K562 (cell line): ENCODE data around the gene THOC1. TPM values are rescaled to one million over a fixed set of nuclear protein-coding genes. Genes with fewer than 3 reads are reported as not detected.

Experiments
- ATAC-seq: fragments of 200-7000 bp; cut with Tn5 transposase; 3 replicates; pipeline ENCODE4 v1.9.1; 2020; ENCODE audit warnings: moderate library complexity
- BruUV-seq: library from RNA; stranded (reverse); fragments of 400-500 nt; replicated peaks from 2 replicates; lab custom pipeline; 2021; lab: Mats Ljungman, UMichigan
- CTCF ChIA-PET: fragments of 300-600 bp; formaldehyde crosslinking; extraction: SDS; loops from one replicate; lab custom pipeline; 2021; ENCODE audit warnings: low intra/inter-chr PET ratio; lab: Yijun Ruan, JAX
- POLR2A ChIA-PET: fragments of 300-600, 350-650 bp; sonication (Branson Sonifier 250); formaldehyde crosslinking; extraction: SDS; loops from one replicate; lab custom pipeline; 2021; ENCODE audit warnings: antibody characterized with exemption, inconsistent platforms; lab: Yijun Ruan, JAX
- DNase-seq, 4 experiments: peaks; one replicate each; pipeline versions ENCODE4 v3.0.0 to v3.0.0-alpha.2; 2011 to 2018; ENCODE audit warnings: low spot score in 3 of 4, mixed read lengths in 3 of 4; ENCODE audit errors: extremely low read depth in 1 of 4
- FAIRE-seq: peaks from 2 replicates; lab custom pipeline; 2011; peaks lifted over from hg19 to GRCh38; lab: Jason Lieb, UNC
- H2AFZ ChIP-seq: 2 replicates; pipeline ENCODE4 v1.6.0; 2011; ENCODE audit warnings: low read depth, low read length, control low read depth, inconsistent platforms
- H3K27ac ChIP-seq: fragments of 200-600 bp; 3 replicates; pipeline ENCODE4 v1.8.0; 2011; ENCODE audit warnings: low read depth, mild to moderate bottlenecking, control low read depth, inconsistent platforms, low read length, moderate library complexity, mixed read lengths; ENCODE audit errors: extremely low read depth
- H3K27me3 ChIP-seq, 2 experiments: fragments of 300-600 bp in 1 of 2; 2 replicates in 1 of 2; 3 replicates in 1 of 2; pipeline versions ENCODE4 v1.6.0 to v1.8.0; 2011; ENCODE audit warnings: inconsistent platforms in 2 of 2, low read length in 2 of 2, mild to moderate bottlenecking in 1 of 2, mixed read lengths in 1 of 2, moderate library complexity in 1 of 2; ENCODE audit not compliant: control insufficient read depth in 2 of 2, insufficient read depth in 2 of 2
- H3K36me3 ChIP-seq: fragments of 300-600 bp; 3 replicates; pipeline ENCODE4 v1.8.0; 2011; ENCODE audit warnings: mild to moderate bottlenecking, low read length, inconsistent platforms; ENCODE audit not compliant: control insufficient read depth, insufficient read depth
- H3K4me1 ChIP-seq, 2 experiments: fragments of 200-600 bp in 1 of 2; replicated peaks in 1 of 2; 2 replicates in 1 of 2; 3 replicates in 1 of 2; pipeline versions ENCODE4 v1.5.1 to v1.8.0; 2011; ENCODE audit warnings: inconsistent platforms in 2 of 2, low read length in 2 of 2, mild to moderate bottlenecking in 1 of 2, mixed read lengths in 1 of 2, moderate library complexity in 1 of 2; ENCODE audit not compliant: control insufficient read depth in 2 of 2, insufficient read depth in 2 of 2
- H3K4me2 ChIP-seq: 2 replicates; pipeline ENCODE4 v1.6.1; 2011; ENCODE audit warnings: low read length, control low read depth, inconsistent platforms, mixed read lengths; ENCODE audit not compliant: insufficient read depth
- H3K4me3 ChIP-seq: fragments of 200-600 bp; sonication (generic), shearing (Covaris generic); 2 replicates; pipeline ENCODE4 v1.5.1; 2016; ENCODE audit warnings: control low read depth, inconsistent platforms
- H3K79me2 ChIP-seq: fragments of 200-600 bp; 3 replicates; pipeline ENCODE4 v1.8.0; 2011; ENCODE audit warnings: low read length, inconsistent platforms; ENCODE audit not compliant: control insufficient read depth, insufficient read depth
- H3K9ac ChIP-seq, 2 experiments: 2 replicates each; pipeline versions ENCODE4 v1.6.0 to v1.6.1; 2011; ENCODE audit warnings: low read depth in 2 of 2, low read length in 2 of 2, control low read depth in 1 of 2, inconsistent platforms in 1 of 2, mild to moderate bottlenecking in 1 of 2, mixed read lengths in 1 of 2; ENCODE audit not compliant: insufficient read depth in 1 of 2
- H3K9me1 ChIP-seq: one replicate; pipeline ENCODE4 v1.6.0; 2011; ENCODE audit warnings: inconsistent platforms, mild to moderate bottlenecking, low read length, moderate library complexity; ENCODE audit not compliant: control insufficient read depth, insufficient read depth
- H3K9me3 ChIP-seq: replicated peaks from 2 replicates; pipeline ENCODE4 v1.5.1; 2011; ENCODE audit warnings: low read depth, low read length, inconsistent platforms; ENCODE audit not compliant: control insufficient read depth, insufficient read depth
- H4K20me1 ChIP-seq: replicated peaks from 2 replicates; pipeline ENCODE4 v1.6.1; 2011; ENCODE audit warnings: low read length, inconsistent platforms, mixed read lengths; ENCODE audit not compliant: control insufficient read depth, insufficient read depth
- ASH1L ChIP-seq: fragments of 450-650 bp; IDR thresholded peaks from 2 replicates; pipeline ENCODE4 v1.6.1; 2018; ENCODE audit warnings: borderline replicate concordance, mild to moderate bottlenecking, low read depth; ENCODE audit not compliant: partially characterized antibody
- BHLHE40 ChIP-seq: IDR thresholded peaks from 2 replicates; pipeline ENCODE4 v1.6.1; 2011; ENCODE audit warnings: low read length, improper control_type of control experiment
- CREBBP ChIP-seq: IDR thresholded peaks from one replicate; pipeline ENCODE4 v1.6.1; 2012; ENCODE audit warnings: low read depth, mild to moderate bottlenecking, control low read depth, inconsistent platforms, low read length
- E2F3 ChIP-seq: fragments of 250-450 bp; sonication (Bioruptor Pico); IDR thresholded peaks from 2 replicates; pipeline ENCODE4 v1.4.0; 2020; ENCODE audit warnings: mild to moderate bottlenecking
- GTF2E2 ChIP-seq: fragments of 200-800 bp; sonication (Bioruptor generic); IDR thresholded peaks from 2 replicates; pipeline ENCODE4 v1.6.1; 2016; ENCODE audit warnings: missing genetic modification characterization, missing compliant biosample characterization
- MXI1 ChIP-seq: IDR thresholded peaks from 2 replicates; pipeline ENCODE4 v1.6.1; 2011; ENCODE audit warnings: low read depth, mild to moderate bottlenecking, improper control_type of control experiment, low read length
- NR3C1 ChIP-seq: sonication (generic); formaldehyde crosslinking; IDR thresholded peaks from 2 replicates; pipeline ENCODE4 v1.8.1; 2022; ENCODE audit warnings: missing genetic modification reagents
- TEAD1 ChIP-seq, 2 experiments: fragments of 450-650 bp in 1 of 2; sonication (generic) in 1 of 2; formaldehyde crosslinking; IDR thresholded peaks; 2 replicates each; pipeline versions ENCODE4 v1.4.0 to v1.8.0; 2020 to 2022; ENCODE audit warnings: mild to moderate bottlenecking in 2 of 2, missing genetic modification reagents in 1 of 2
- ZFP36 ChIP-seq: fragments of 150-350 bp; IDR thresholded peaks from 2 replicates; pipeline ENCODE4 v1.6.1; 2018; ENCODE audit warnings: low read length, low read depth; ENCODE audit not compliant: partially characterized antibody
- ZNF174 ChIP-seq: fragments of 250-450 bp; sonication (Bioruptor Pico); IDR thresholded peaks from 2 replicates; pipeline ENCODE4 v1.4.0; 2020; ENCODE audit warnings: mild to moderate bottlenecking
- ZNF408 ChIP-seq: fragments of 250-450 bp; sonication (Bioruptor Pico); IDR thresholded peaks from 2 replicates; pipeline ENCODE4 v1.4.0; 2020; ENCODE audit warnings: low read depth, mild to moderate bottlenecking, moderate library complexity
- WGBS: fragments of 100-300 bp; shearing (Covaris generic); methylation state at CpG from one replicate; pipeline ENCODE4 v1.1.6; 2016; ENCODE audit warnings: low coverage, mixed read lengths; ENCODE audit not compliant: insufficient coverage; ENCODE audit errors: missing lambda C conversion rate; 5-methylcytosine and 5-hydroxymethylcytosine counted together
- in situ Hi-C: fragments of 300-500 bp; cut with MboI; formaldehyde crosslinking; loops from 4 replicates; pipeline ENCODE4 v1.15.0; 2018; ENCODE audit warnings: inconsistent platforms, mixed read lengths
- intact Hi-C: fragments of 100-400 bp; cut with micrococcal nuclease; formaldehyde crosslinking; loops from 2 replicates; pipeline ENCODE4 v1.14.2; 2022
- polyA plus RNA-seq, 8 experiments: library from polyadenylated mRNA; depleted of rRNA in 4 of 8; stranded (reverse) in 5 of 8; unstranded in 3 of 8; fragments of >200 nt; fragmentation: Nextera tagmentation in 2 of 8; fragmentation: Illumina TruSeq in 1 of 8; extraction: Ambion mirVana in 2 of 8; extraction: Trizol in 1 of 8; gene quantifications; 2 replicates each; pipeline versions ENCODE4 v1.2.1 to v1.2.3, GENCODE V29; 2011 to 2014; ENCODE audit warnings: inconsistent platforms in 1 of 8, missing spikeins in 1 of 8
- total RNA-seq, 7 experiments: library from RNA; depleted of rRNA in 6 of 7; stranded (reverse); fragments of >200 nt in 6 of 7; fragmentation: Illumina TruSeq in 2 of 7; extraction: Trizol in 2 of 7; gene quantifications; 2 replicates each; pipeline versions ENCODE4 v1.2.1 to v1.2.3, GENCODE V29; 2011 to 2021; ENCODE audit warnings: low replicate concordance in 1 of 7
- TF ChIP-seq, protein P1 (sequence below), 3 experiments: IDR thresholded peaks in 2 of 3; conservative IDR thresholded peaks in 1 of 3; 2 replicates each; pipeline ENCODE4 v1.5.1; 2011 to 2012; ENCODE audit warnings: low read length in 3 of 3, mild to moderate bottlenecking in 3 of 3, control low read depth in 2 of 3, improper control_type of control experiment in 1 of 3, inconsistent platforms in 1 of 3, low read depth in 1 of 3, mixed read lengths in 1 of 3, moderate library complexity in 1 of 3; ENCODE audit not compliant: insufficient read depth in 2 of 3

THOC1 gene
- total and polyA plus RNA-seq, 9 of the 15 experiments (the other 6 are each of a cell fraction or from before 2014, with no cell fraction given) = 71.1 to 143 (median 107) TPM

DNA sequence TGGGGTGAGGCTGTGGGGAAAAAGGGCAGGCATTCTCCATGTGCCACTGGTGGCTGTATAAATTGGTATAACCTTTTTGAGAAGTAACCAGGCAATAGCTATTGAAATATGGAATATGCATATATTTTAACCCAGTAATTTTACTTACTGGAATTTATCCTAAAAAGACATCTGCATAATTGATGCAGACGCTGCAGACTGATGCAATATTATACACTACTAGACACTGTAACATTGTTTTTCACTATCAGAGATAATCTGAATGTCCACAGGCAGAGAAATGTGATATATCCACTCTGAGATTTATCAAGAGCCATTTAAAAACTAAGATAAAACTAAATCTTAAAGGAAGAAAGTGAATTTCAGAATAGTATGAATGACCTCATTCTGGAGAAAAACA, 14.7 kb downstream of the THOC1 start:
- Histone ChIP-seq H3K79me2 (no peaks in the 10 kb centered on the region), H3K4me1 (peaks cover 0 to 5% of the 10 kb centered on the region in 2 experiments; a peak in 2 of 5 replicates), H3K27me3 (no peaks in the 10 kb centered on the region), H2AFZ (no peak overlapping the region), H3K36me3 (peaks cover 92% of the 10 kb centered on the region)
- intact Hi-C loops = no loop called here
- no TSS peak for BruUV-seq
- POLR2A ChIA-PET = interaction anchor here (1.0 to 1.8 kb wide), 3 partner anchors 10 to 15 kb away, joined by 4 to 5 read pairs (median 4); partner anchors contain the start of gene THOC1
- TF ChIP-seq GTF2E2 (tag) = no peak
- TF ChIP-seq TEAD1 (CRISPR knock-in tag; IDR thresholded peaks at IDR 0.05) = no peak
- TF ChIP-seq E2F3 (CRISPR knock-in tag) = no peak
- no peak for TF ChIP-seq ASH1L
- TF ChIP-seq, protein P1, sequence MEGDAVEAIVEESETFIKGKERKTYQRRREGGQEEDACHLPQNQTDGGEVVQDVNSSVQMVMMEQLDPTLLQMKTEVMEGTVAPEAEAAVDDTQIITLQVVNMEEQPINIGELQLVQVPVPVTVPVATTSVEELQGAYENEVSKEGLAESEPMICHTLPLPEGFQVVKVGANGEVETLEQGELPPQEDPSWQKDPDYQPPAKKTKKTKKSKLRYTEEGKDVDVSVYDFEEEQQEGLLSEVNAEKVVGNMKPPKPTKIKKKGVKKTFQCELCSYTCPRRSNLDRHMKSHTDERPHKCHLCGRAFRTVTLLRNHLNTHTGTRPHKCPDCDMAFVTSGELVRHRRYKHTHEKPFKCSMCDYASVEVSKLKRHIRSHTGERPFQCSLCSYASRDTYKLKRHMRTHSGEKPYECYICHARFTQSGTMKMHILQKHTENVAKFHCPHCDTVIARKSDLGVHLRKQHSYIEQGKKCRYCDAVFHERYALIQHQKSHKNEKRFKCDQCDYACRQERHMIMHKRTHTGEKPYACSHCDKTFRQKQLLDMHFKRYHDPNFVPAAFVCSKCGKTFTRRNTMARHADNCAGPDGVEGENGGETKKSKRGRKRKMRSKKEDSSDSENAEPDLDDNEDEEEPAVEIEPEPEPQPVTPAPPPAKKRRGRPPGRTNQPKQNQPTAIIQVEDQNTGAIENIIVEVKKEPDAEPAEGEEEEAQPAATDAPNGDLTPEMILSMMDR (IDR thresholded peaks at IDR 0.05 in 2 of 3, conservative IDR thresholded peaks at IDR 0.05 in 1 of 3; ENCODE audit: insufficient read depth in 2 of 3, low read depth in 1 of 3, low read length in 3 of 3) = no peak
- TF ChIP-seq ZNF408 (CRISPR knock-in tag) = no peak
- TF ChIP-seq BHLHE40 = no peak
- no peak for TF ChIP-seq MXI1
- TF ChIP-seq ZNF174 (CRISPR knock-in tag) = no peak
- no peak for TF ChIP-seq ZFP36
- no peak for TF ChIP-seq NR3C1 (CRISPR knock-in tag)
- no peak for TF ChIP-seq CREBBP
- TF ChIP-seq, all 486 proteins: peak for 0
- no peaks in the 10 kb centered on the region for H3K9me3 ChIP-seq
- FAIRE-seq (no peak), ATAC-seq (no peak), DNase-seq (no peak)
- no peak overlapping the region for H3K9ac ChIP-seq
- WGBS = 60% methylated on average over 1 of the region's 1 CpG
- H3K4me2 ChIP-seq = no peak overlapping the region
- no peaks in the 10 kb centered on the region for H4K20me1 ChIP-seq
- CTCF ChIA-PET = no interaction called here
- in situ Hi-C loops = no loop called here
- no peaks in the 10 kb centered on the region for H3K9me1 ChIP-seq
- H3K4me3 ChIP-seq = no peak overlapping the region
- no peak overlapping the region for H3K27ac ChIP-seq
